HepG2 (cell line): Measurements from ENCODE around the gene ARFGAP3. TPM values are rescaled to one million over a fixed set of nuclear protein-coding genes. Genes with fewer than 3 reads are reported as not detected.

Experiments
- MXI1 ChIP-seq: IDR thresholded peaks from 3 replicates; pipeline ENCODE4 v1.6.1; 2012; ENCODE audit warnings: low read depth, low read length, inconsistent platforms, borderline replicate concordance
- PAF1 ChIP-seq: IDR thresholded peaks from 2 replicates; pipeline ENCODE4 v1.6.1; 2016; ENCODE audit warnings: missing genetic modification reagents, missing compliant biosample characterization
- U2AF2 ChIP-seq: fragments of 200-400 bp; formaldehyde crosslinking; IDR thresholded peaks from 2 replicates; pipeline ENCODE4 v1.6.1; 2017; ENCODE audit warnings: low read depth, mild to moderate bottlenecking, low read length
- polyA plus RNA-seq, 8 experiments: library from polyadenylated mRNA; depleted of rRNA in 3 of 8; stranded (reverse) in 7 of 8; unstranded in 1 of 8; fragments of >200 nt; fragmentation: Illumina TruSeq in 4 of 8; extraction: Trizol in 4 of 8; gene quantifications; 2 replicates each; pipeline versions ENCODE4 v1.2.1 to v1.2.3, GENCODE V29; 2011 to 2016; ENCODE audit warnings: low read depth in 4 of 8, missing spikeins in 1 of 8, mixed read lengths in 1 of 8; ENCODE audit not compliant: insufficient read depth in 1 of 8
- total RNA-seq, 5 experiments: library from RNA; depleted of rRNA; stranded (reverse); fragments of >200 nt; fragmentation: Illumina TruSeq; extraction: Trizol; gene quantifications; 2 replicates each; pipeline ENCODE4 v1.2.3, GENCODE V29; 2016; ENCODE audit warnings: low read depth in 1 of 5
- TF ChIP-seq, protein P1 (sequence below): sonication (generic); formaldehyde crosslinking; IDR thresholded peaks from 2 replicates; pipeline ENCODE4 v1.5.1; 2020; ENCODE audit warnings: mild to moderate bottlenecking, missing genetic modification reagents, borderline replicate concordance
- TF ChIP-seq, protein P2 (sequence below), 2 experiments: fragments of 450-650 bp in 1 of 2; sonication (generic) in 1 of 2; formaldehyde crosslinking in 1 of 2; IDR thresholded peaks; 2 replicates each; pipeline versions ENCODE4 v1.6.1 to v1.8.0; 2016 to 2022; ENCODE audit warnings: antibody characterized with exemption in 1 of 2, mild to moderate bottlenecking in 1 of 2, missing genetic modification reagents in 1 of 2
- TF ChIP-seq, protein P3 (sequence below): sonication (generic); formaldehyde crosslinking; IDR thresholded peaks from 2 replicates; pipeline ENCODE4 v1.5.0; 2020; ENCODE audit warnings: mild to moderate bottlenecking, missing genetic modification reagents, moderate library complexity
- TF ChIP-seq, protein P4 (sequence below): sonication (generic); formaldehyde crosslinking; IDR thresholded peaks from 2 replicates; pipeline ENCODE4 v1.4.0; 2020; ENCODE audit warnings: mild to moderate bottlenecking, missing genetic modification reagents
- TF ChIP-seq, protein P5 (sequence below): sonication (generic); formaldehyde crosslinking; IDR thresholded peaks from 2 replicates; pipeline ENCODE4 v1.9.0; 2022; ENCODE audit warnings: missing genetic modification reagents, mild to moderate bottlenecking, borderline replicate concordance
- TF ChIP-seq, protein P6 (sequence below): sonication (generic); formaldehyde crosslinking; conservative IDR thresholded peaks from 2 replicates; pipeline ENCODE4 v1.8.0; 2022; ENCODE audit warnings: mild to moderate bottlenecking, moderate library complexity, missing genetic modification reagents

ARFGAP3 gene
- total and polyA plus RNA-seq, 2 of the 13 experiments (the other 11 are each of a cell fraction or from before 2014, with no cell fraction given): 41.7 to 61.6 TPM

DNA sequence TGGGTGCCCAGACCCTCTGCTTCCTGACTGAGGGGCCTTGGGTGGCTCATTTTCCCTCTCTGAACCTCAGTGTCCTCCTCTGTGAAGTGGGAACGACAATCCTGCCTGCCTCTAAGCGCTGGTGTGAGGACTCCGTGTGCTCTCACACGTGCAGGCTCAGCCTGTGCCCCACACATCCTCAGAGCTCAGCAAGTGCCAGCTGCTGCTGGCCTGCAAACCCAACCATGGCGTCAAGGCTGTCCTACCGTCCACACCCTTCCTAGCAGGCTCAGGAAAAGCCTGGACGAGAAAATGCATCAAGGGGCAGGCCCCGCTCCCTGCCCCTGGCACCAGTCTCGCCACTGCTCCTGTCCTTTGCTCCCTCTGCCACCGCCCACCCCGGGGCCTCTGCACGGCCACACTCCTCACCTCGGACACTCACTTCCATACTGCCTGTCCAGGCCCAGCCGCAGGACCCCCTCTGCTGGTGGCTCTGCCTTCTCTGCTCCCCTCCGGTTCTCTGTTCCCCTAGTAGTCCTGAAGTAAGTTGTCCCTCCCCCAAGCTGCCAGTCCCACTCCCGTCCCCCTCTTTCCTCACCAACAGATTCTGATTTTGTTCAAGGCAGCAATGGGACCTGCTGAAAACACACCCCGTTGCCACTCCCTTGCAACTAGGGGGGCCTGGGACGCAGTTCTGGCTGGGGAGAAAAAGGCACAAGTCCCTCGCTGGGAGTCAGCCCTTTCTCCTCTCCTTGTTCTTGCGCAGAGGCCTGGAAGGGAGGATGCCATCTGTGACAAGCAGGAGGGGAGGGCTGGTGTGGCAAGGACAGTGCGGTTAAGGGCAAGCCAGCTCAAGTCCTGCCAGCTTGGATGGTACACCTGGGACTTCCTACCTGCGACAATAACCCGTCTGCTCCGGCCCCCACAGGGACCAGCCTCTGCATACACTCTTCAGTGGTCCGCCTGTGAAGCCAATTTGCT is 62.2 kb downstream of the ARFGAP3 start (continued):
- TF ChIP-seq, protein P1, sequence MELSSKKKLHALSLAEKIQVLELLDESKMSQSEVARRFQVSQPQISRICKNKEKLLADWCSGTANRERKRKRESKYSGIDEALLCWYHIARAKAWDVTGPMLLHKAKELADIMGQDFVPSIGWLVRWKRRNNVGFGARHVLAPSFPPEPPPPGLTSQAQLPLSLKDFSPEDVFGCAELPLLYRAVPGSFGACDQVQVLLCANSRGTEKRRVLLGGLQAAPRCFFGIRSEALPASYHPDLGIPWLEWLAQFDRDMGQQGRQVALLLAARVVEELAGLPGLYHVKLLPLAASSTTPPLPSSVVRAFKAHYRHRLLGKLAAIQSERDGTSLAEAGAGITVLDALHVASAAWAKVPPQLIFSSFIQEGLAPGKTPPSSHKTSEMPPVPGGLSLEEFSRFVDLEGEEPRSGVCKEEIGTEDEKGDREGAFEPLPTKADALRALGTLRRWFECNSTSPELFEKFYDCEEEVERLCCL (CRISPR knock-in tag): no peak
- TF ChIP-seq, protein P2, sequence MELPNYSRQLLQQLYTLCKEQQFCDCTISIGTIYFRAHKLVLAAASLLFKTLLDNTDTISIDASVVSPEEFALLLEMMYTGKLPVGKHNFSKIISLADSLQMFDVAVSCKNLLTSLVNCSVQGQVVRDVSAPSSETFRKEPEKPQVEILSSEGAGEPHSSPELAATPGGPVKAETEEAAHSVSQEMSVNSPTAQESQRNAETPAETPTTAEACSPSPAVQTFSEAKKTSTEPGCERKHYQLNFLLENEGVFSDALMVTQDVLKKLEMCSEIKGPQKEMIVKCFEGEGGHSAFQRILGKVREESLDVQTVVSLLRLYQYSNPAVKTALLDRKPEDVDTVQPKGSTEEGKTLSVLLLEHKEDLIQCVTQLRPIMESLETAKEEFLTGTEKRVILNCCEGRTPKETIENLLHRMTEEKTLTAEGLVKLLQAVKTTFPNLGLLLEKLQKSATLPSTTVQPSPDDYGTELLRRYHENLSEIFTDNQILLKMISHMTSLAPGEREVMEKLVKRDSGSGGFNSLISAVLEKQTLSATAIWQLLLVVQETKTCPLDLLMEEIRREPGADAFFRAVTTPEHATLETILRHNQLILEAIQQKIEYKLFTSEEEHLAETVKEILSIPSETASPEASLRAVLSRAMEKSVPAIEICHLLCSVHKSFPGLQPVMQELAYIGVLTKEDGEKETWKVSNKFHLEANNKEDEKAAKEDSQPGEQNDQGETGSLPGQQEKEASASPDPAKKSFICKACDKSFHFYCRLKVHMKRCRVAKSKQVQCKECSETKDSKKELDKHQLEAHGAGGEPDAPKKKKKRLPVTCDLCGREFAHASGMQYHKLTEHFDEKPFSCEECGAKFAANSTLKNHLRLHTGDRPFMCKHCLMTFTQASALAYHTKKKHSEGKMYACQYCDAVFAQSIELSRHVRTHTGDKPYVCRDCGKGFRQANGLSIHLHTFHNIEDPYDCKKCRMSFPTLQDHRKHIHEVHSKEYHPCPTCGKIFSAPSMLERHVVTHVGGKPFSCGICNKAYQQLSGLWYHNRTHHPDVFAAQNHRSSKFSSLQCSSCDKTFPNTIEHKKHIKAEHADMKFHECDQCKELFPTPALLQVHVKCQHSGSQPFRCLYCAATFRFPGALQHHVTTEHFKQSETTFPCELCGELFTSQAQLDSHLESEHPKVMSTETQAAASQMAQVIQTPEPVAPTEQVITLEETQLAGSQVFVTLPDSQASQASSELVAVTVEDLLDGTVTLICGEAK (IDR thresholded peaks at IDR 0.05): no peak
- TF ChIP-seq, protein P2 (CRISPR knock-in tag; IDR thresholded peaks at IDR 0.05): no peak
- TF ChIP-seq, protein P3, sequence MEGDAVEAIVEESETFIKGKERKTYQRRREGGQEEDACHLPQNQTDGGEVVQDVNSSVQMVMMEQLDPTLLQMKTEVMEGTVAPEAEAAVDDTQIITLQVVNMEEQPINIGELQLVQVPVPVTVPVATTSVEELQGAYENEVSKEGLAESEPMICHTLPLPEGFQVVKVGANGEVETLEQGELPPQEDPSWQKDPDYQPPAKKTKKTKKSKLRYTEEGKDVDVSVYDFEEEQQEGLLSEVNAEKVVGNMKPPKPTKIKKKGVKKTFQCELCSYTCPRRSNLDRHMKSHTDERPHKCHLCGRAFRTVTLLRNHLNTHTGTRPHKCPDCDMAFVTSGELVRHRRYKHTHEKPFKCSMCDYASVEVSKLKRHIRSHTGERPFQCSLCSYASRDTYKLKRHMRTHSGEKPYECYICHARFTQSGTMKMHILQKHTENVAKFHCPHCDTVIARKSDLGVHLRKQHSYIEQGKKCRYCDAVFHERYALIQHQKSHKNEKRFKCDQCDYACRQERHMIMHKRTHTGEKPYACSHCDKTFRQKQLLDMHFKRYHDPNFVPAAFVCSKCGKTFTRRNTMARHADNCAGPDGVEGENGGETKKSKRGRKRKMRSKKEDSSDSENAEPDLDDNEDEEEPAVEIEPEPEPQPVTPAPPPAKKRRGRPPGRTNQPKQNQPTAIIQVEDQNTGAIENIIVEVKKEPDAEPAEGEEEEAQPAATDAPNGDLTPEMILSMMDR (CRISPR knock-in tag): peak; percentile 58
- no peak for TF ChIP-seq U2AF2
- TF ChIP-seq, protein P4, sequence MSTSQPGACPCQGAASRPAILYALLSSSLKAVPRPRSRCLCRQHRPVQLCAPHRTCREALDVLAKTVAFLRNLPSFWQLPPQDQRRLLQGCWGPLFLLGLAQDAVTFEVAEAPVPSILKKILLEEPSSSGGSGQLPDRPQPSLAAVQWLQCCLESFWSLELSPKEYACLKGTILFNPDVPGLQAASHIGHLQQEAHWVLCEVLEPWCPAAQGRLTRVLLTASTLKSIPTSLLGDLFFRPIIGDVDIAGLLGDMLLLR: no peak
- TF ChIP-seq, protein P5, sequence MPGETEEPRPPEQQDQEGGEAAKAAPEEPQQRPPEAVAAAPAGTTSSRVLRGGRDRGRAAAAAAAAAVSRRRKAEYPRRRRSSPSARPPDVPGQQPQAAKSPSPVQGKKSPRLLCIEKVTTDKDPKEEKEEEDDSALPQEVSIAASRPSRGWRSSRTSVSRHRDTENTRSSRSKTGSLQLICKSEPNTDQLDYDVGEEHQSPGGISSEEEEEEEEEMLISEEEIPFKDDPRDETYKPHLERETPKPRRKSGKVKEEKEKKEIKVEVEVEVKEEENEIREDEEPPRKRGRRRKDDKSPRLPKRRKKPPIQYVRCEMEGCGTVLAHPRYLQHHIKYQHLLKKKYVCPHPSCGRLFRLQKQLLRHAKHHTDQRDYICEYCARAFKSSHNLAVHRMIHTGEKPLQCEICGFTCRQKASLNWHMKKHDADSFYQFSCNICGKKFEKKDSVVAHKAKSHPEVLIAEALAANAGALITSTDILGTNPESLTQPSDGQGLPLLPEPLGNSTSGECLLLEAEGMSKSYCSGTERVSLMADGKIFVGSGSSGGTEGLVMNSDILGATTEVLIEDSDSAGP (CRISPR knock-in tag): no peak; the same call in 1 of the 2 replicates
- no peak for TF ChIP-seq MXI1
- TF ChIP-seq, protein P6, sequence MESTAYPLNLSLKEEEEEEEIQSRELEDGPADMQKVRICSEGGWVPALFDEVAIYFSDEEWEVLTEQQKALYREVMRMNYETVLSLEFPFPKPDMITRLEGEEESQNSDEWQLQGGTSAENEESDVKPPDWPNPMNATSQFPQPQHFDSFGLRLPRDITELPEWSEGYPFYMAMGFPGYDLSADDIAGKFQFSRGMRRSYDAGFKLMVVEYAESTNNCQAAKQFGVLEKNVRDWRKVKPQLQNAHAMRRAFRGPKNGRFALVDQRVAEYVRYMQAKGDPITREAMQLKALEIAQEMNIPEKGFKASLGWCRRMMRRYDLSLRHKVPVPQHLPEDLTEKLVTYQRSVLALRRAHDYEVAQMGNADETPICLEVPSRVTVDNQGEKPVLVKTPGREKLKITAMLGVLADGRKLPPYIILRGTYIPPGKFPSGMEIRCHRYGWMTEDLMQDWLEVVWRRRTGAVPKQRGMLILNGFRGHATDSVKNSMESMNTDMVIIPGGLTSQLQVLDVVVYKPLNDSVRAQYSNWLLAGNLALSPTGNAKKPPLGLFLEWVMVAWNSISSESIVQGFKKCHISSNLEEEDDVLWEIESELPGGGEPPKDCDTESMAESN (CRISPR knock-in tag): no peak
- TF ChIP-seq PAF1 (CRISPR knock-in tag): no peak
